Spleen (tissue), 11 donors: ENCODE measurements around the gene RAD51B. TPM values are rescaled to one million over a fixed set of nuclear protein-coding genes. Genes with fewer than 3 reads are reported as not detected.
A peak's percentile ranks its signal among the peaks of the same experiment; 100 is the strongest.

Experiments
- DNase-seq: peaks from one replicate; pipeline ENCODE4 v3.0.0-alpha.2; 2020
- H3K27ac ChIP-seq, 8 donors: fragments of 200-600 bp; sonication (generic) in 7 of 8; 1 replicate in 4 of 8; 2 replicates in 4 of 8; pipeline versions ENCODE4 v1.5.0 to v1.8.0; 2016 to 2021; ENCODE audit warnings: inconsistent platforms in 4 of 8, mild to moderate bottlenecking in 4 of 8, moderate library complexity in 1 of 8
- H3K27me3 ChIP-seq, 7 donors: fragments of 200-600 bp; sonication (generic) in 6 of 7; replicated peaks in 1 of 7; 1 replicate in 4 of 7; 2 replicates in 3 of 7; pipeline versions ENCODE4 v1.5.0 to v1.8.0; 2016 to 2021; ENCODE audit warnings: inconsistent platforms in 3 of 7, mild to moderate bottlenecking in 1 of 7
- H3K36me3 ChIP-seq, 6 donors: fragments of 200-600 bp; sonication (generic) in 5 of 6; 1 replicate in 4 of 6; 2 replicates in 2 of 6; pipeline versions ENCODE4 v1.5.0 to v1.8.0; 2016 to 2021; ENCODE audit warnings: inconsistent platforms in 2 of 6
- H3K4me1 ChIP-seq, 6 donors: fragments of 200-600 bp; sonication (generic) in 5 of 6; 1 replicate in 3 of 6; 2 replicates in 3 of 6; pipeline versions ENCODE4 v1.5.0 to v1.8.0; 2016 to 2021; ENCODE audit warnings: inconsistent platforms in 3 of 6
- H3K4me3 ChIP-seq, 8 donors: fragments of 200-600 bp; sonication (generic) in 7 of 8; 1 replicate in 4 of 8; 2 replicates in 4 of 8; pipeline versions ENCODE4 v1.5.0 to v1.8.0; 2016 to 2021; ENCODE audit warnings: inconsistent platforms in 4 of 8, mild to moderate bottlenecking in 4 of 8, moderate library complexity in 2 of 8
- H3K9me3 ChIP-seq, 8 donors: fragments of 200-600 bp; sonication (generic) in 7 of 8; 1 replicate in 4 of 8; 2 replicates in 4 of 8; pipeline versions ENCODE4 v1.5.0 to v1.8.0; 2016 to 2021; ENCODE audit warnings: inconsistent platforms in 4 of 8
- CTCF ChIP-seq, 11 experiments: fragments of 200-600 bp in 7 of 11; fragments of 450-650 bp in 4 of 11; sonication (generic) in 4 of 11; IDR thresholded peaks in 8 of 11; conservative IDR thresholded peaks in 3 of 11; 1 replicate in 7 of 11; 2 replicates in 4 of 11; pipeline versions ENCODE4 v1.4.0 to v1.8.0; 2016 to 2021; ENCODE audit warnings: antibody characterized with exemption in 11 of 11, inconsistent platforms in 4 of 11, mild to moderate bottlenecking in 1 of 11
- POLR2A ChIP-seq, 3 donors: fragments of 450-650 bp; IDR thresholded peaks; one replicate each; pipeline ENCODE4 v1.5.1; 2017; ENCODE audit warnings: antibody characterized with exemption in 3 of 3, mild to moderate bottlenecking in 1 of 3
- POLR2AphosphoS5 ChIP-seq, 3 donors: sonication (generic); formaldehyde crosslinking; IDR thresholded peaks; one replicate each; pipeline ENCODE4 v1.5.1; 2017; ENCODE audit warnings: antibody characterized with exemption in 3 of 3
- WGBS, 5 donors: extraction: QIAGEN DNeasy Blood & Tissue Kit in 3 of 5; methylation state at CpG; one replicate each; pipeline versions ENCODE4 v1.1.5 to v1.1.7; 2013 to 2018; 5-methylcytosine and 5-hydroxymethylcytosine counted together
- intact Hi-C: fragments of 100-400 bp; cut with DNase I; formaldehyde crosslinking; loops from one replicate; pipeline ENCODE4 v1.15.0; 2023; ENCODE audit warnings: low total_unique reads
- polyA plus RNA-seq, 3 donors: library from polyadenylated mRNA; stranded (reverse); fragments of 200-250 nt; gene quantifications; one replicate each; pipeline ENCODE4 v1.2.1, GENCODE V29; 2013
- total RNA-seq, 7 donors: library from RNA; depleted of rRNA in 3 of 7; stranded (reverse); fragments of >200 nt in 3 of 7; fragmentation: NEBNext Ultra II Directional in 4 of 7; extraction: Animal tissue kit (Norgen Biotek cat#: 25700) in 4 of 7; gene quantifications; one replicate each; pipeline versions ENCODE4 v1.1.0 to v1.2.1, GENCODE V29; 2016 to 2021
- donor health status: healthy with polysubstance abuse.
- donor health status: DM: no; HTN: no; CAD: no; lungs with moderate emphysema.
- donor health status: DM: no; HTN: no; CAD: no.
- donor health status: Bipolar disorder and iron deficiency.
- donor health status: healthy.
- donor health status: DM: no; HTN: no; CAD: no.
- donor health status: DM: yes; HTN: yes; CAD: no.

The RAD51B gene
- total and polyA plus RNA-seq, 10 donors = 4.2 to 43.7 (median 29.8) TPM

GRCh38 chr14:68691031-68691791 lies 871.6 kb downstream of the RAD51B start:
- DNase-seq = no peak
- 82 to 87% (median 85%) methylated on average over 24 of the region's 24 CpGs for WGBS, 5 donors

GRCh38 chr14:68691792-68692118 lies 872.2 kb downstream of the RAD51B start:
- Histone ChIP-seq H3K4me1 (peaks cover 0 to 77% (median 33%) of the 10 kb centered on the region in 6 donors), H3K27ac (no peak overlapping the region), H3K9me3 (no peaks in the 10 kb centered on the region), H3K4me3 (no peak overlapping the region), H3K27me3 (no peaks in the 10 kb centered on the region), H3K36me3 (no peaks in the 10 kb centered on the region)
- DNase-seq = no peak
- TF ChIP-seq POLR2A (IDR thresholded peaks at IDR 0.05) = no peak
- no peak for TF ChIP-seq POLR2AphosphoS5 (IDR thresholded peaks at IDR 0.05)
- no peak for TF ChIP-seq CTCF (IDR thresholded peaks at IDR 0.05 in 8 of 11, conservative IDR thresholded peaks at IDR 0.05 in 3 of 11)
- WGBS, 5 donors = 80 to 90% (median 88%) methylated on average over 3 of the region's 3 CpGs
- intact Hi-C loops = no loop called here

More at GRCh38 chr14:68691031-68691791, 871.6 kb downstream of the RAD51B start:
- intact Hi-C loops = no loop called here
- Histone ChIP-seq H3K27me3 (no peaks in the 10 kb centered on the region), H3K9me3 (no peaks in the 10 kb centered on the region), H3K4me3 (no peak overlapping the region), H3K27ac (no peak overlapping the region), H3K36me3 (no peaks in the 10 kb centered on the region), H3K4me1 (peaks cover 0 to 81% (median 34%) of the 10 kb centered on the region in 6 donors)
- TF ChIP-seq CTCF (IDR thresholded peaks at IDR 0.05 in 8 of 11, conservative IDR thresholded peaks at IDR 0.05 in 3 of 11) = no peak
- TF ChIP-seq POLR2A (IDR thresholded peaks at IDR 0.05) = no peak
- no peak for TF ChIP-seq POLR2AphosphoS5 (IDR thresholded peaks at IDR 0.05)

GRCh38 chr14:68692216-68692615 lies 872.6 kb downstream of the RAD51B start:
- 70 to 88% (median 80%) methylated on average over 8 of the region's 8 CpGs for WGBS, 5 donors
- H3K9me3 ChIP-seq = no peaks in the 10 kb centered on the region
- H3K27me3 ChIP-seq = no peaks in the 10 kb centered on the region
- DNase-seq = no peak
- no peak overlapping the region for H3K4me3 ChIP-seq
- TF ChIP-seq POLR2A (IDR thresholded peaks at IDR 0.05) = no peak
- no peak for TF ChIP-seq CTCF (IDR thresholded peaks at IDR 0.05 in 8 of 11, conservative IDR thresholded peaks at IDR 0.05 in 3 of 11)
- TF ChIP-seq POLR2AphosphoS5 (IDR thresholded peaks at IDR 0.05) = no peak
- H3K36me3 ChIP-seq = no peaks in the 10 kb centered on the region
- no peak overlapping the region for H3K27ac ChIP-seq
- peaks cover 0 to 77% (median 33%) of the 10 kb centered on the region in 6 donors for H3K4me1 ChIP-seq
- intact Hi-C loops = no loop called here

- H3K27me3 ChIP-seq = no peaks in the 10 kb centered on the region
- intact Hi-C loops = no loop called here
- H3K4me1 ChIP-seq = peaks cover 0 to 77% (median 33%) of the 10 kb centered on the region in 6 donors
- H3K27ac ChIP-seq = peak overlapping the region in 1 of 8 donors; percentile 21
- no peak for DNase-seq
- no peak overlapping the region for H3K4me3 ChIP-seq
- WGBS, 5 donors = 85 to 91% (median 87%) methylated on average over 14 of the region's 14 CpGs
- TF ChIP-seq POLR2A (IDR thresholded peaks at IDR 0.05) = no peak
- TF ChIP-seq CTCF (IDR thresholded peaks at IDR 0.05 in 8 of 11, conservative IDR thresholded peaks at IDR 0.05 in 3 of 11) = no peak
- no peak for TF ChIP-seq POLR2AphosphoS5 (IDR thresholded peaks at IDR 0.05)
- no peaks in the 10 kb centered on the region for H3K36me3 ChIP-seq
- no peaks in the 10 kb centered on the region for H3K9me3 ChIP-seq
Observed at GRCh38 chr14:68692916-68693771, 873.6 kb downstream of the RAD51B start.
